ENCODE data around the gene TGM1.

GRCh38 chr14:24267516-24267915 is 4.5 kb upstream of the TGM1 start:
- TF ChIP-seq CTCF (IDR thresholded peaks at IDR 0.05) (no peak), POLR2A (IDR thresholded peaks at IDR 0.05) (no peak)
